K562 (cell line): ENCODE measurements around the gene SEPHS1. TPM values are rescaled to one million over a fixed set of nuclear protein-coding genes. Genes with fewer than 3 reads are reported as not detected.
A peak's percentile ranks its signal among the peaks of the same experiment; 100 is the strongest.
"Not testable (repeated sequence)": the region's sequence is repeated elsewhere in the genome, so short reads cannot be mapped to it uniquely, and the experiment has no call there.

Source experiments
- ATAC-seq: fragments of 200-7000 bp; cut with Tn5 transposase; 3 replicates; pipeline ENCODE4 v1.9.1; 2020; ENCODE audit warnings: moderate library complexity
- BruUV-seq: library from RNA; stranded (reverse); fragments of 400-500 nt; replicated peaks from 2 replicates; lab custom pipeline; 2021; lab: Mats Ljungman, UMichigan
- CTCF ChIA-PET: fragments of 300-600 bp; formaldehyde crosslinking; extraction: SDS; loops from one replicate; lab custom pipeline; 2021; ENCODE audit warnings: low intra/inter-chr PET ratio; lab: Yijun Ruan, JAX
- POLR2A ChIA-PET: fragments of 300-600, 350-650 bp; sonication (Branson Sonifier 250); formaldehyde crosslinking; extraction: SDS; loops from one replicate; lab custom pipeline; 2021; ENCODE audit warnings: antibody characterized with exemption, inconsistent platforms; lab: Yijun Ruan, JAX
- DNase-seq, 4 experiments: peaks; one replicate each; pipeline versions ENCODE4 v3.0.0 to v3.0.0-alpha.2; 2011 to 2018; ENCODE audit warnings: low spot score in 3 of 4, mixed read lengths in 3 of 4; ENCODE audit errors: extremely low read depth in 1 of 4
- FAIRE-seq: peaks from 2 replicates; lab custom pipeline; 2011; peaks lifted over from hg19 to GRCh38; lab: Jason Lieb, UNC
- H2AFZ ChIP-seq: 2 replicates; pipeline ENCODE4 v1.6.0; 2011; ENCODE audit warnings: low read depth, low read length, control low read depth, inconsistent platforms
- H3K27ac ChIP-seq: fragments of 200-600 bp; 3 replicates; pipeline ENCODE4 v1.8.0; 2011; ENCODE audit warnings: low read depth, mild to moderate bottlenecking, control low read depth, inconsistent platforms, low read length, moderate library complexity, mixed read lengths; ENCODE audit errors: extremely low read depth
- H3K27me3 ChIP-seq, 2 experiments: fragments of 300-600 bp in 1 of 2; 2 replicates in 1 of 2; 3 replicates in 1 of 2; pipeline versions ENCODE4 v1.6.0 to v1.8.0; 2011; ENCODE audit warnings: inconsistent platforms in 2 of 2, low read length in 2 of 2, mild to moderate bottlenecking in 1 of 2, mixed read lengths in 1 of 2, moderate library complexity in 1 of 2; ENCODE audit not compliant: control insufficient read depth in 2 of 2, insufficient read depth in 2 of 2
- H3K36me3 ChIP-seq: fragments of 300-600 bp; 3 replicates; pipeline ENCODE4 v1.8.0; 2011; ENCODE audit warnings: mild to moderate bottlenecking, low read length, inconsistent platforms; ENCODE audit not compliant: control insufficient read depth, insufficient read depth
- H3K4me1 ChIP-seq, 2 experiments: fragments of 200-600 bp in 1 of 2; replicated peaks in 1 of 2; 2 replicates in 1 of 2; 3 replicates in 1 of 2; pipeline versions ENCODE4 v1.5.1 to v1.8.0; 2011; ENCODE audit warnings: inconsistent platforms in 2 of 2, low read length in 2 of 2, mild to moderate bottlenecking in 1 of 2, mixed read lengths in 1 of 2, moderate library complexity in 1 of 2; ENCODE audit not compliant: control insufficient read depth in 2 of 2, insufficient read depth in 2 of 2
- H3K4me2 ChIP-seq: 2 replicates; pipeline ENCODE4 v1.6.1; 2011; ENCODE audit warnings: low read length, control low read depth, inconsistent platforms, mixed read lengths; ENCODE audit not compliant: insufficient read depth
- H3K4me3 ChIP-seq: fragments of 200-600 bp; sonication (generic), shearing (Covaris generic); 2 replicates; pipeline ENCODE4 v1.5.1; 2016; ENCODE audit warnings: control low read depth, inconsistent platforms
- H3K79me2 ChIP-seq: fragments of 200-600 bp; 3 replicates; pipeline ENCODE4 v1.8.0; 2011; ENCODE audit warnings: low read length, inconsistent platforms; ENCODE audit not compliant: control insufficient read depth, insufficient read depth
- H3K9ac ChIP-seq, 2 experiments: 2 replicates each; pipeline versions ENCODE4 v1.6.0 to v1.6.1; 2011; ENCODE audit warnings: low read depth in 2 of 2, low read length in 2 of 2, control low read depth in 1 of 2, inconsistent platforms in 1 of 2, mild to moderate bottlenecking in 1 of 2, mixed read lengths in 1 of 2; ENCODE audit not compliant: insufficient read depth in 1 of 2
- H3K9me1 ChIP-seq: one replicate; pipeline ENCODE4 v1.6.0; 2011; ENCODE audit warnings: inconsistent platforms, mild to moderate bottlenecking, low read length, moderate library complexity; ENCODE audit not compliant: control insufficient read depth, insufficient read depth
- H3K9me3 ChIP-seq: replicated peaks from 2 replicates; pipeline ENCODE4 v1.5.1; 2011; ENCODE audit warnings: low read depth, low read length, inconsistent platforms; ENCODE audit not compliant: control insufficient read depth, insufficient read depth
- H4K20me1 ChIP-seq: replicated peaks from 2 replicates; pipeline ENCODE4 v1.6.1; 2011; ENCODE audit warnings: low read length, inconsistent platforms, mixed read lengths; ENCODE audit not compliant: control insufficient read depth, insufficient read depth
- BCOR ChIP-seq: fragments of 450-650 bp; IDR thresholded peaks from 2 replicates; pipeline ENCODE4 v1.6.1; 2016
- FOXK2 ChIP-seq, 2 experiments: fragments of 450-650 bp; IDR thresholded peaks in 1 of 2; conservative IDR thresholded peaks in 1 of 2; 2 replicates each; pipeline ENCODE4 v1.6.1; 2016; ENCODE audit warnings: low read depth in 2 of 2, mild to moderate bottlenecking in 1 of 2
- MAFF ChIP-seq: IDR thresholded peaks from 2 replicates; pipeline ENCODE4 v1.6.1; 2012; ENCODE audit warnings: low read length, improper control_type of control experiment
- NR2C1 ChIP-seq, 2 experiments: fragments of 450-650 bp; IDR thresholded peaks; 2 replicates each; pipeline ENCODE4 v1.6.1; 2017; ENCODE audit warnings: mild to moderate bottlenecking in 2 of 2, antibody characterized with exemption in 1 of 2, inconsistent platforms in 1 of 2, missing compliant biosample characterization in 1 of 2, missing genetic modification characterization in 1 of 2
- RBBP5 ChIP-seq: fragments of 200-600 bp; sonication (generic); IDR thresholded peaks from 2 replicates; pipeline ENCODE4 v1.6.1; 2012; ENCODE audit warnings: borderline replicate concordance, mild to moderate bottlenecking, low read length, control low read depth, inconsistent platforms; ENCODE audit not compliant: insufficient read depth, poor library complexity, severe bottlenecking
- SIX5 ChIP-seq, 2 experiments: IDR thresholded peaks; 2 replicates each; pipeline ENCODE4 v1.6.1; 2011; ENCODE audit warnings: low read length in 2 of 2, borderline replicate concordance in 1 of 2, low read depth in 1 of 2, mild to moderate bottlenecking in 1 of 2, moderate library complexity in 1 of 2; ENCODE audit not compliant: insufficient read depth in 1 of 2
- ZNF146 ChIP-seq: IDR thresholded peaks from one replicate; pipeline ENCODE4 v1.6.1; 2018; ENCODE audit warnings: missing compliant biosample characterization; ENCODE audit not compliant: unreplicated experiment
- ZNF324 ChIP-seq: fragments of 250-450 bp; sonication (Bioruptor Pico); IDR thresholded peaks from 2 replicates; pipeline ENCODE4 v1.4.0; 2020; ENCODE audit warnings: mild to moderate bottlenecking
- WGBS: fragments of 100-300 bp; shearing (Covaris generic); methylation state at CpG from one replicate; pipeline ENCODE4 v1.1.6; 2016; ENCODE audit warnings: low coverage, mixed read lengths; ENCODE audit not compliant: insufficient coverage; ENCODE audit errors: missing lambda C conversion rate; 5-methylcytosine and 5-hydroxymethylcytosine counted together
- in situ Hi-C: fragments of 300-500 bp; cut with MboI; formaldehyde crosslinking; loops from 4 replicates; pipeline ENCODE4 v1.15.0; 2018; ENCODE audit warnings: inconsistent platforms, mixed read lengths
- intact Hi-C: fragments of 100-400 bp; cut with micrococcal nuclease; formaldehyde crosslinking; loops from 2 replicates; pipeline ENCODE4 v1.14.2; 2022
- polyA plus RNA-seq, 8 experiments: library from polyadenylated mRNA; depleted of rRNA in 4 of 8; stranded (reverse) in 5 of 8; unstranded in 3 of 8; fragments of >200 nt; fragmentation: Nextera tagmentation in 2 of 8; fragmentation: Illumina TruSeq in 1 of 8; extraction: Ambion mirVana in 2 of 8; extraction: Trizol in 1 of 8; gene quantifications; 2 replicates each; pipeline versions ENCODE4 v1.2.1 to v1.2.3, GENCODE V29; 2011 to 2014; ENCODE audit warnings: inconsistent platforms in 1 of 8, missing spikeins in 1 of 8
- total RNA-seq, 7 experiments: library from RNA; depleted of rRNA in 6 of 7; stranded (reverse); fragments of >200 nt in 6 of 7; fragmentation: Illumina TruSeq in 2 of 7; extraction: Trizol in 2 of 7; gene quantifications; 2 replicates each; pipeline versions ENCODE4 v1.2.1 to v1.2.3, GENCODE V29; 2011 to 2021; ENCODE audit warnings: low replicate concordance in 1 of 7

The SEPHS1 gene
- total and polyA plus RNA-seq, 9 of the 15 experiments (the other 6 are each of a cell fraction or from before 2014, with no cell fraction given), result 14.7 to 82.8 (median 41.8) TPM

DNA sequence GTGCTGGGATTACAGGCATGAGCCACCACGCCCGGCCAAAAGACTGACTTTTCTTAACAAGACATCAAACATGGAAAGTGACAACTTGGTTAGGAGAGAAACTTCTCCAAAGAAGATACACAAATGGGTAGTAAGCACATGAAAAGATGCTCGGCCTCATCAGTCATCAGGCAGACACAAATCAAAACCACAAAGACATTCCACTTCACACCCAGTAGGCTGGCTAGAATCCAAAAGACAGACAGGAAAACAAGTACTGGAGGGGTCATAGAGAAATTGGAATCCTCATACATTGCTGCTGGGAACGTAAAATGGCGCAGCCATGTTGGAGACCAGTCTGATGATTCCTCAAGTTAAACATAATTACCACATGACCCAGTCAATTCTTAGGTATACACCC is 16.4 kb downstream of the SEPHS1 start (continued):
- TF ChIP-seq FOXK2 (conservative IDR thresholded peaks at IDR 0.05 in 1 of 2, IDR thresholded peaks at IDR 0.05 in 1 of 2; ENCODE audit: low read depth in 2 of 2) (no peak), BCOR (no peak), NR2C1 (IDR thresholded peaks at IDR 0.05) (no peak), NR2C1 (tag; IDR thresholded peaks at IDR 0.05) (no peak), RBBP5 (no peak), SIX5 (IDR thresholded peaks at IDR 0.05; ENCODE audit: borderline replicate concordance in 1 of 2, insufficient read depth in 1 of 2, low read depth in 1 of 2, low read length in 2 of 2) (no peak), ZNF324 (CRISPR knock-in tag) (no peak), MAFF (no peak)

- intact Hi-C loops, H3K4me2 ChIP-seq, H3K9ac ChIP-seq, H3K4me3 ChIP-seq, CTCF ChIA-PET, FAIRE-seq, POLR2A ChIA-PET, H3K27me3 ChIP-seq, ATAC-seq, in situ Hi-C loops, H3K9me3 ChIP-seq, H2AFZ ChIP-seq, DNase-seq, BruUV-seq, H3K79me2 ChIP-seq, H3K4me1 ChIP-seq, H4K20me1 ChIP-seq, H3K27ac ChIP-seq, H3K9me1 ChIP-seq: not testable (repeated sequence)
- peaks cover 71% of the 10 kb centered on the region; the same call in 2 of the 3 replicates for H3K36me3 ChIP-seq
- WGBS, result 97% methylated on average over 8 of the region's 8 CpGs
- TF ChIP-seq ZNF146 (CRISPR knock-in tag), result peak; percentile 95
These were observed 17.1 kb downstream of the SEPHS1 start for GRCh38 chr10:13330980-13331379.
